Right lobe of liver (tissue), 6 donors: ENCODE results near the gene SYTL4. TPM values are rescaled to one million over a fixed set of nuclear protein-coding genes. Genes with fewer than 3 reads are reported as not detected.

Experiments
- ATAC-seq, 4 donors: fragments of 200-7000 bp; cut with Tn5 transposase; one replicate each; pipeline ENCODE4 v1.9.1; 2020; ENCODE audit warnings: mild to moderate bottlenecking in 4 of 4, moderate library complexity in 4 of 4
- DNase-seq, 3 donors: peaks; one replicate each; pipeline ENCODE4 v3.0.0-alpha.2; 2020
- H3K27ac ChIP-seq, 3 donors: fragments of 200-600 bp; one replicate each; pipeline ENCODE4 v1.8.0; 2022
- H3K27me3 ChIP-seq, 2 donors: fragments of 200-600 bp; one replicate each; pipeline ENCODE4 v1.8.0; 2022
- H3K36me3 ChIP-seq, 4 donors: fragments of 200-600 bp; sonication (generic) in 1 of 4; one replicate each; pipeline versions ENCODE4 v1.5.1 to v1.8.0; 2017 to 2022; ENCODE audit warnings: control low read depth in 1 of 4
- H3K4me1 ChIP-seq, 4 donors: fragments of 200-600 bp; sonication (generic) in 1 of 4; one replicate each; pipeline versions ENCODE4 v1.5.1 to v1.8.0; 2017 to 2022; ENCODE audit warnings: control low read depth in 1 of 4
- H3K4me3 ChIP-seq, 3 donors: fragments of 200-600 bp; one replicate each; pipeline ENCODE4 v1.8.0; 2022
- H3K9me3 ChIP-seq, 4 donors: fragments of 200-600 bp; sonication (generic) in 1 of 4; one replicate each; pipeline versions ENCODE4 v1.5.1 to v1.8.0; 2017 to 2022; ENCODE audit warnings: control low read depth in 1 of 4
- CTCF ChIP-seq, 4 donors: fragments of 200-600 bp in 3 of 4; fragments of 450-650 bp in 1 of 4; IDR thresholded peaks; one replicate each; pipeline versions ENCODE4 v1.5.1 to v1.8.0; 2016 to 2022; ENCODE audit warnings: antibody characterized with exemption in 4 of 4, mild to moderate bottlenecking in 2 of 4
- POLR2A ChIP-seq: fragments of 450-650 bp; IDR thresholded peaks from one replicate; pipeline ENCODE4 v1.6.1; 2017; ENCODE audit warnings: antibody characterized with exemption, mild to moderate bottlenecking
- WGBS: methylation state at CpG from one replicate; pipeline ENCODE4 v1.1.6; 2018; ENCODE audit warnings: low coverage, low lambda C conversion rate; ENCODE audit not compliant: insufficient coverage; ENCODE audit errors: missing lambda C conversion rate; 5-methylcytosine and 5-hydroxymethylcytosine counted together
- intact Hi-C, 2 donors: fragments of 100-400 bp; cut with DNase I; formaldehyde crosslinking; loops; one replicate each; pipeline versions ENCODE4 v1.11.2 to v1.14.1; 2022
- total RNA-seq, 6 experiments: library from RNA; depleted of rRNA in 2 of 6; stranded (reverse); fragments of >200 nt in 2 of 6; fragmentation: NEBNext Ultra II Directional in 3 of 6; extraction: Animal tissue kit (Norgen Biotek cat#: 25700) in 3 of 6; gene quantifications; one replicate each; pipeline versions ENCODE4 v1.1.0 to v1.2.4, GENCODE V29; 2016 to 2023
- donor health status: DM: no; HTN: yes; CAD: no.
- donor health status: DM: no; HTN: no; CAD: no.
- donor health status: DM: no; HTN: no; CAD: no.
- donor health status: DM: no; HTN: yes; CAD: no.
- donor health status: DM: no; HTN: yes; CAD: no.

Gene SYTL4
- total RNA-seq, 6 experiments from 2014 or later, result 7.0 to 24.0 (median 15.2) TPM

DNA sequence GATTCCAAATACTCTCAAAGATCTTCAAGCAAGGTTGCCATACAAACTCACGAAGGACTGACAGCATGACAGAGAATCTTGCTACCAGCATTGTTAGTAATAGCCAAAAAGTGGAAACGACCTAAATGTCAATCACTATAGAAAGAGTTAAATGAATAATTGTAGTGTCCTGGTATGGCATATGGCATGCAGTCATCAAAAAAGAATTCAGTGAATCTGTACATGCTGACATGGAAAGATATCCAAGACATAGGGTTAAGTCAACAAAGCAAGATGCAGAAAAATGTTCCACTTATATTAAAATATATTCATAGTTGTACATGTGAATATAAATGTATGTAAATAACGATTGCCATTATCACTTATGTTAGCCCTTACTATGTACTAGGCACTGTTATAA is 50.3 kb downstream of the SYTL4 start:
- ATAC-seq (no peak), DNase-seq (no peak)
- Histone ChIP-seq H3K9me3 (no peaks in the 10 kb centered on the region), H3K4me1 (no peaks in the 10 kb centered on the region), H3K4me3 (no peak overlapping the region), H3K36me3 (no peaks in the 10 kb centered on the region), H3K27me3 (no peaks in the 10 kb centered on the region), H3K27ac (no peak overlapping the region)
- intact Hi-C loops, result no loop called here
- TF ChIP-seq POLR2A (no peak), CTCF (IDR thresholded peaks at IDR 0.05) (no peak)
- WGBS, result 48% methylated on average over 3 of the region's 3 CpGs

DNA sequence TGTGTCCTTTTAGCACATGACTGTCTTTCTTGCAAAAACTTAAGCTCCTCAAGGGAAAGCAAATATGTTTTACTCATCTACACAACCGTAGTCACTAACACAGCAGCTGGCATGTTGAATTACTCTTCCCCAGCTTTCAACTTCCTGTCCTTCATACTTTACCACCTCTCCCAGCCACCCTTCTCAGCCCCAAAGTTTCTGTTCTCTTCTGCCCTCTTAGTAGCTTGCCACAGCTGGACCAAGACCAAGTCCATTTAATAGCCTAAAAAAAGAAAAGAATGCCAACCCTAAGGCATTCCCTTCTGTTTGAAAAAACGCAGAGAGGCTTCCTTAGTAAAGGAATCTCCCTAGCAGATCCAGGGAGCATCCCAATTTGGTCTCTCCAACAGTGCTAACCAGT is 51.2 kb downstream of the SYTL4 start:
- Histone ChIP-seq H3K27me3 (no peaks in the 10 kb centered on the region), H3K36me3 (no peaks in the 10 kb centered on the region), H3K4me1 (no peaks in the 10 kb centered on the region), H3K9me3 (no peaks in the 10 kb centered on the region), H3K4me3 (no peak overlapping the region), H3K27ac (no peak overlapping the region)
- DNase-seq (no peak), ATAC-seq (no peak)
- 29% methylated on average over 2 of the region's 2 CpGs for WGBS
- no peak for TF ChIP-seq POLR2A
- no peak for TF ChIP-seq CTCF (IDR thresholded peaks at IDR 0.05)
- intact Hi-C loops, result no loop called here

DNA sequence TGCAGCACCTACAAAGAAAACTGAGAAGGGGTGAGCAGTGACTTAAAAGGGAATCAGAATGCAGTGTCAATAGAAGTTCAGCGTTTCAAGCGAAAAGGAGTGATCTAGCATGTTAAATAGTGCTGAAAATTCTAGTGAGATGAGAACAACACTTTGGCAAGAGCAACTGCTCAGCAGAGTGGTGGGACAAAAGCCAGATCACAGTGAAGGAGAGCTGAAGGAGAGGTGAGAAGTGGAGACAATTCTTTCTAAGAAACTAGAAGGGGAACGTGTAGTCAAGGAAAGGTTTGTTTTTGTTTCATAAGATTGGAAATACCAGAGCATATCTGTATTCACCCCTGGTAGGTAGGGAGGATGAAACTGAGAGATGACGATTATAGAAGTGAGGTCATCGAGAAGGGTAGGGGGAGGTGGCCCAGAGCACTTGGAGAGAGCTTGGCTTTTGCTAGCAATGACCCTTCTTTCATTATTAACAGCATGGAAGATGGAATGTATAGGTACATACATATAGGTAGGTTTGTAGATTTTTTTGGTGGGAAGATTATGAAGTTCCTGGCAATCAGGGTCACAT is 54.2 kb downstream of the SYTL4 start:
- H3K27ac ChIP-seq, result no peak overlapping the region
- whole genome bisulfite sequencing, result 60% methylated on average over 5 of the region's 5 CpGs
- H3K27me3 ChIP-seq, result no peaks in the 10 kb centered on the region
- no peaks in the 10 kb centered on the region for H3K36me3 ChIP-seq
- H3K9me3 ChIP-seq, result no peaks in the 10 kb centered on the region
- no peaks in the 10 kb centered on the region for H3K4me1 ChIP-seq
- no peak for ATAC-seq
- TF ChIP-seq POLR2A (no peak), CTCF (IDR thresholded peaks at IDR 0.05) (no peak)
- no peak overlapping the region for H3K4me3 ChIP-seq
- intact Hi-C loops, result no loop called here
- no peak for DNase-seq

DNA sequence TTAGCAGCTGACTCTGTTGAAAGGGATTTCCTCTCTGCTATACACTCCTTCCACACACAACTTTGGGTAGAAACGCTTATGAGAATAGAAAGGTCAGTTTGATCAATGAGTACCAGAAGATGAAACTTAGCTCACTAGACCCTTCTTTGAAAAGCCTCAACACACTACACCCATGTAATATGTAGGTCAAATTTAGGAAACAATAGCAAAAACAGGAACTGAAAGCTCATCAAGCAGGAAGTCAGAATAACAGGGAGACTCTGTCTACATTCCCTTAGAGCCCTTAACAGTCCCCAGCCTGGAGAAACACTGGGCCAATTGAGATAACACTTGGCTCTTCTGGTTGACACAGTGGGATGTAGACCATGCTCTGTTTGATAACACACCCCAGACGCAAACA is 57.2 kb downstream of the SYTL4 start:
- no peak for DNase-seq
- Histone ChIP-seq H3K9me3 (no peaks in the 10 kb centered on the region), H3K27ac (no peak overlapping the region), H3K36me3 (no peaks in the 10 kb centered on the region), H3K27me3 (no peaks in the 10 kb centered on the region), H3K4me3 (no peak overlapping the region), H3K4me1 (no peaks in the 10 kb centered on the region)
- ATAC-seq, result peak; percentile 9 to 50 (median 28)
- WGBS, result 33% methylated on average over 2 of the region's 2 CpGs
- intact Hi-C loops, result no loop called here
- TF ChIP-seq POLR2A, result no peak
- no peak for TF ChIP-seq CTCF (IDR thresholded peaks at IDR 0.05)
